ENCODE data around the gene TSPAN14. TPM values are rescaled to one million over a fixed set of nuclear protein-coding genes. Genes with fewer than 3 reads are reported as not detected.

Gene TSPAN14
- total and polyA plus RNA-seq, 2 of the 13 experiments (the other 11 are each of a cell fraction or from before 2014, with no cell fraction given): 24.1 to 80.6 TPM

DNA sequence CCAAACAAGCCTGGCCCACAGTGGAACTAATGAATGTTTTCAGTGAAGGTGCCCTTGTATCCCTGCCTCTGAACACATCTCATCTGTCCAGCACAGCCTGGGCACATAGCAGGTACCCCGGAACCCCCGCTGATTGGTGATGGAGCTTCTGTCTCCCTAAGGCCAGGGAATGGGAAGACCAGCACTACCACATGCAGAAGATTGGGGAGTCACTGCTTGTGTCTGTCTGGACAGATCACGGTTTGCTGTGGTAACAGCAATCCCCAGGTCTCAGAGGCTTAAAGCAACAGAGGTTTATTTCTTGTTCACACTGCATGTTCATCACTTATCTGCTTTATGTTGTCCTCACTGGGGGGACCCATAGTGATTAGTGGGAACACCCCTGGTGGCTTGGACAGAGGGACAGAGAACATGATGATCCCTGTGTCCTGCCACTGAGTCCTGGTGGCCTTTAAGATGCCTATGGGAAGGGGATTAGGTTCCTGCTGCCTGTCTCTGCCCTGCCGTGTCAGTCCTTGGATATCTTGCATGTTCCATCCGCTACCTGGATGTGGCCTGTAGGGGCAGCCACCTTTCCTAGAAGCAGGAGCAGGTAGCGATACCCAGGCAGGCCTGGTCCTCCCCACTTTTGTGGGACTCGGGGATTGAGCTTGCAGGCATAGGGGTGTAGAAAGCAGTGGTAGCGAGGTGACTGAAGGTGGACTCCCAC lies 3.6 kb downstream of the TSPAN14 start (continued):
- TF ChIP-seq, protein P1, sequence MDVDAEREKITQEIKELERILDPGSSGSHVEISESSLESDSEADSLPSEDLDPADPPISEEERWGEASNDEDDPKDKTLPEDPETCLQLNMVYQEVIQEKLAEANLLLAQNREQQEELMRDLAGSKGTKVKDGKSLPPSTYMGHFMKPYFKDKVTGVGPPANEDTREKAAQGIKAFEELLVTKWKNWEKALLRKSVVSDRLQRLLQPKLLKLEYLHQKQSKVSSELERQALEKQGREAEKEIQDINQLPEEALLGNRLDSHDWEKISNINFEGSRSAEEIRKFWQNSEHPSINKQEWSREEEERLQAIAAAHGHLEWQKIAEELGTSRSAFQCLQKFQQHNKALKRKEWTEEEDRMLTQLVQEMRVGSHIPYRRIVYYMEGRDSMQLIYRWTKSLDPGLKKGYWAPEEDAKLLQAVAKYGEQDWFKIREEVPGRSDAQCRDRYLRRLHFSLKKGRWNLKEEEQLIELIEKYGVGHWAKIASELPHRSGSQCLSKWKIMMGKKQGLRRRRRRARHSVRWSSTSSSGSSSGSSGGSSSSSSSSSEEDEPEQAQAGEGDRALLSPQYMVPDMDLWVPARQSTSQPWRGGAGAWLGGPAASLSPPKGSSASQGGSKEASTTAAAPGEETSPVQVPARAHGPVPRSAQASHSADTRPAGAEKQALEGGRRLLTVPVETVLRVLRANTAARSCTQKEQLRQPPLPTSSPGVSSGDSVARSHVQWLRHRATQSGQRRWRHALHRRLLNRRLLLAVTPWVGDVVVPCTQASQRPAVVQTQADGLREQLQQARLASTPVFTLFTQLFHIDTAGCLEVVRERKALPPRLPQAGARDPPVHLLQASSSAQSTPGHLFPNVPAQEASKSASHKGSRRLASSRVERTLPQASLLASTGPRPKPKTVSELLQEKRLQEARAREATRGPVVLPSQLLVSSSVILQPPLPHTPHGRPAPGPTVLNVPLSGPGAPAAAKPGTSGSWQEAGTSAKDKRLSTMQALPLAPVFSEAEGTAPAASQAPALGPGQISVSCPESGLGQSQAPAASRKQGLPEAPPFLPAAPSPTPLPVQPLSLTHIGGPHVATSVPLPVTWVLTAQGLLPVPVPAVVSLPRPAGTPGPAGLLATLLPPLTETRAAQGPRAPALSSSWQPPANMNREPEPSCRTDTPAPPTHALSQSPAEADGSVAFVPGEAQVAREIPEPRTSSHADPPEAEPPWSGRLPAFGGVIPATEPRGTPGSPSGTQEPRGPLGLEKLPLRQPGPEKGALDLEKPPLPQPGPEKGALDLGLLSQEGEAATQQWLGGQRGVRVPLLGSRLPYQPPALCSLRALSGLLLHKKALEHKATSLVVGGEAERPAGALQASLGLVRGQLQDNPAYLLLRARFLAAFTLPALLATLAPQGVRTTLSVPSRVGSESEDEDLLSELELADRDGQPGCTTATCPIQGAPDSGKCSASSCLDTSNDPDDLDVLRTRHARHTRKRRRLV (CRISPR knock-in tag; IDR thresholded peaks at IDR 0.05): no peak
- TF ChIP-seq ZNF547 (CRISPR knock-in tag; IDR thresholded peaks at IDR 0.05): no peak
- TF ChIP-seq ZNF326 (CRISPR knock-in tag; IDR thresholded peaks at IDR 0.05; ENCODE audit: borderline replicate concordance): no peak
- TF ChIP-seq, protein P2, sequence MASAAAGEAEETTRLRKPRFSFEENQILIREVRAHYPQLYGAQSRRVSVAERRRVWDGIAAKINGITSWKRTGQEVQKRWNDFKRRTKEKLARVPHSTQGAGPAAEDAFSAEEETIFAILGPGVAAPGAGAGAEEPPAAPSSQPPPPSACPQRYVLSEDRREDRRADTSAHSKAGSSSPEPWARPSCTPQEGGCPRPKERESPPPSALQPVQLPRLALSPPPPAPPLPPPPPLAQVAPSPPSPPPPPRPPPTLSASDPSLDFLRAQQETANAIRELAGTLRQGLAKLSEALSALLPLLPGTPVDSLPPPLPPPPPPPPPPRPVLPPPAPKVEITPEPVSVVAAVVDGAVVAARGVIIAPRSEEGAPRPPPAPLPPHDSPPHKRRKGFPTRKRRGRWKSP (CRISPR knock-in tag; IDR thresholded peaks at IDR 0.05): no peak
- TF ChIP-seq KDM5B (CRISPR knock-in tag; IDR thresholded peaks at IDR 0.05; ENCODE audit: borderline replicate concordance): 0 out of 2 replicates have a peak, but pooled peaks have one; percentile 25
- TF ChIP-seq, protein P3, sequence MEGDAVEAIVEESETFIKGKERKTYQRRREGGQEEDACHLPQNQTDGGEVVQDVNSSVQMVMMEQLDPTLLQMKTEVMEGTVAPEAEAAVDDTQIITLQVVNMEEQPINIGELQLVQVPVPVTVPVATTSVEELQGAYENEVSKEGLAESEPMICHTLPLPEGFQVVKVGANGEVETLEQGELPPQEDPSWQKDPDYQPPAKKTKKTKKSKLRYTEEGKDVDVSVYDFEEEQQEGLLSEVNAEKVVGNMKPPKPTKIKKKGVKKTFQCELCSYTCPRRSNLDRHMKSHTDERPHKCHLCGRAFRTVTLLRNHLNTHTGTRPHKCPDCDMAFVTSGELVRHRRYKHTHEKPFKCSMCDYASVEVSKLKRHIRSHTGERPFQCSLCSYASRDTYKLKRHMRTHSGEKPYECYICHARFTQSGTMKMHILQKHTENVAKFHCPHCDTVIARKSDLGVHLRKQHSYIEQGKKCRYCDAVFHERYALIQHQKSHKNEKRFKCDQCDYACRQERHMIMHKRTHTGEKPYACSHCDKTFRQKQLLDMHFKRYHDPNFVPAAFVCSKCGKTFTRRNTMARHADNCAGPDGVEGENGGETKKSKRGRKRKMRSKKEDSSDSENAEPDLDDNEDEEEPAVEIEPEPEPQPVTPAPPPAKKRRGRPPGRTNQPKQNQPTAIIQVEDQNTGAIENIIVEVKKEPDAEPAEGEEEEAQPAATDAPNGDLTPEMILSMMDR (CRISPR knock-in tag; IDR thresholded peaks at IDR 0.05): peak; percentile 45
- TF ChIP-seq ZNF652 (CRISPR knock-in tag; IDR thresholded peaks at IDR 0.05; ENCODE audit: borderline replicate concordance, low read depth): no peak
- TF ChIP-seq ATRX (CRISPR knock-in tag; IDR thresholded peaks at IDR 0.05; ENCODE audit: borderline replicate concordance): no peak
- peak; percentile 39 for TF ChIP-seq XRCC5 (optimal IDR thresholded peaks at IDR 0.05; ENCODE audit: low read length)
- TF ChIP-seq ZNF556 (CRISPR knock-in tag; IDR thresholded peaks at IDR 0.05; ENCODE audit: borderline replicate concordance): no peak
- TF ChIP-seq, protein P4, sequence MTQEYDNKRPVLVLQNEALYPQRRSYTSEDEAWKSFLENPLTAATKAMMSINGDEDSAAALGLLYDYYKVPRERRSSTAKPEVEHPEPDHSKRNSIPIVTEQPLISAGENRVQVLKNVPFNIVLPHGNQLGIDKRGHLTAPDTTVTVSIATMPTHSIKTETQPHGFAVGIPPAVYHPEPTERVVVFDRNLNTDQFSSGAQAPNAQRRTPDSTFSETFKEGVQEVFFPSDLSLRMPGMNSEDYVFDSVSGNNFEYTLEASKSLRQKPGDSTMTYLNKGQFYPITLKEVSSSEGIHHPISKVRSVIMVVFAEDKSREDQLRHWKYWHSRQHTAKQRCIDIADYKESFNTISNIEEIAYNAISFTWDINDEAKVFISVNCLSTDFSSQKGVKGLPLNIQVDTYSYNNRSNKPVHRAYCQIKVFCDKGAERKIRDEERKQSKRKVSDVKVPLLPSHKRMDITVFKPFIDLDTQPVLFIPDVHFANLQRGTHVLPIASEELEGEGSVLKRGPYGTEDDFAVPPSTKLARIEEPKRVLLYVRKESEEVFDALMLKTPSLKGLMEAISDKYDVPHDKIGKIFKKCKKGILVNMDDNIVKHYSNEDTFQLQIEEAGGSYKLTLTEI (CRISPR knock-in tag; conservative IDR thresholded peaks at IDR 0.05): no peak
- TF ChIP-seq ZNF605 (CRISPR knock-in tag; IDR thresholded peaks at IDR 0.05): no peak
- TF ChIP-seq ZNF331 (CRISPR knock-in tag; IDR thresholded peaks at IDR 0.05): no peak
- no peak for TF ChIP-seq NFE2L1 (CRISPR knock-in tag; IDR thresholded peaks at IDR 0.05; ENCODE audit: borderline replicate concordance)
- TF ChIP-seq, protein P5, sequence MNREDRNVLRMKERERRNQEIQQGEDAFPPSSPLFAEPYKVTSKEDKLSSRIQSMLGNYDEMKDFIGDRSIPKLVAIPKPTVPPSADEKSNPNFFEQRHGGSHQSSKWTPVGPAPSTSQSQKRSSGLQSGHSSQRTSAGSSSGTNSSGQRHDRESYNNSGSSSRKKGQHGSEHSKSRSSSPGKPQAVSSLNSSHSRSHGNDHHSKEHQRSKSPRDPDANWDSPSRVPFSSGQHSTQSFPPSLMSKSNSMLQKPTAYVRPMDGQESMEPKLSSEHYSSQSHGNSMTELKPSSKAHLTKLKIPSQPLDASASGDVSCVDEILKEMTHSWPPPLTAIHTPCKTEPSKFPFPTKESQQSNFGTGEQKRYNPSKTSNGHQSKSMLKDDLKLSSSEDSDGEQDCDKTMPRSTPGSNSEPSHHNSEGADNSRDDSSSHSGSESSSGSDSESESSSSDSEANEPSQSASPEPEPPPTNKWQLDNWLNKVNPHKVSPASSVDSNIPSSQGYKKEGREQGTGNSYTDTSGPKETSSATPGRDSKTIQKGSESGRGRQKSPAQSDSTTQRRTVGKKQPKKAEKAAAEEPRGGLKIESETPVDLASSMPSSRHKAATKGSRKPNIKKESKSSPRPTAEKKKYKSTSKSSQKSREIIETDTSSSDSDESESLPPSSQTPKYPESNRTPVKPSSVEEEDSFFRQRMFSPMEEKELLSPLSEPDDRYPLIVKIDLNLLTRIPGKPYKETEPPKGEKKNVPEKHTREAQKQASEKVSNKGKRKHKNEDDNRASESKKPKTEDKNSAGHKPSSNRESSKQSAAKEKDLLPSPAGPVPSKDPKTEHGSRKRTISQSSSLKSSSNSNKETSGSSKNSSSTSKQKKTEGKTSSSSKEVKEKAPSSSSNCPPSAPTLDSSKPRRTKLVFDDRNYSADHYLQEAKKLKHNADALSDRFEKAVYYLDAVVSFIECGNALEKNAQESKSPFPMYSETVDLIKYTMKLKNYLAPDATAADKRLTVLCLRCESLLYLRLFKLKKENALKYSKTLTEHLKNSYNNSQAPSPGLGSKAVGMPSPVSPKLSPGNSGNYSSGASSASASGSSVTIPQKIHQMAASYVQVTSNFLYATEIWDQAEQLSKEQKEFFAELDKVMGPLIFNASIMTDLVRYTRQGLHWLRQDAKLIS (CRISPR knock-in tag; IDR thresholded peaks at IDR 0.05): no peak
